Measurements from ENCODE around the gene POC1A.
"Not testable (repeated sequence)": the region's sequence is repeated elsewhere in the genome, so short reads cannot be mapped to it uniquely, and the experiment has no call there.

Gene POC1A

DNA sequence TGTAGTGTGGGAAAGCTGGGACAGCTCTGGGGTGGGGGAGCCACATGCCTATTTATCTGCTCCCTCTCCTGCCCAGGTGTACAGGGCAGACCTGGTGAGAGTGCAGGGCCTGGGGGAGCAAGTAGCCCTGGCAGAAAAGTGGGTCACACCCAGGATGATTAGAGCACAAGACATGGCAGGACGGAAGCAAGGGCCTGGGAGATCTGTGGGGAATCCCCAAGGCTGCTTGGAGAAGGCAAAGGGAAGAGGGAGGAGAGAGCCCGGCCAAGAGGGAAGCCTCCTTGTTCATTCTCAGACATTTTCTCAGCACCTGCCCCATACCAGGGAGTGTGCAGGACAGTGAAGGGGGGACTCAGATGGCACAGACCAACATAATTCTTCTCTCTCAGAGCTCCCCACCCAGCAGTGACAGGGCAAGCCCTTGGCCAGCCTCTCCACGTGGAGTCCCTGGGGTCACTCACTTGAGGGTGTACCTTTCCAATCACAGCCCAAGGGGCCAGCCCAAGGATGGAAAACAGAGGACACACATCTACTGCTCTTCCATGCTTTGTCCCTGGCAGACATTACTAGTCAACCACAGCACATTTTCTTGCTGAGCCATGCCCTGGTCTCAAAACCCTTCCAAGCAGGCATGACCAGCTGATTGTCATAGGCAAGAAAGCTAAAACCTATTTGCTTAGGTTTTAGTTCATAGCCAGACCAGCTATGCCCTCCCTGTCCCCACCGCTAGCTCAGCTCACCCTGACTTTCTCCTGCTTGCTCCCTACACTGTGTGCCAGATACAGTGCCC, 92.9 kb downstream of the POC1A start:
- DNase-seq = no peak

DNA sequence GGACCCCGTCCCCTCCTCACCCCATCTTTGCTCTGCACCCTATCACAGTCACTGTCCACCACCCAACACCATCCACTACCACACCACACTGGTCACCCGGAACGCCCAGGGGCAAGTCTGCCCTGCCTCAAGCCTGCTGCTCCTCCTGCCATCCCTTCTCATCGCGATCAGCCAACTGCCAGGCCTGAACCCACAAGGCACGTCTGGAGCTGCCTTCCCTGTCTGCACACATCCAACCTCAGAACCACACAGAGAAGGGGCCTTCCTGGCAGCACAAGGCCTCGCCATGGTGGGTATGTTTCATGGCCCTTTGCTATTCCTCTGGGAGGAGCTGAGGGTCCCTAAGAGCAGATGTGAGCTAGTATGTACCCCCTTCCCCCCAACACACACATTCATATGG, 94.4 kb downstream of the POC1A start:
- no peak for DNase-seq

DNA sequence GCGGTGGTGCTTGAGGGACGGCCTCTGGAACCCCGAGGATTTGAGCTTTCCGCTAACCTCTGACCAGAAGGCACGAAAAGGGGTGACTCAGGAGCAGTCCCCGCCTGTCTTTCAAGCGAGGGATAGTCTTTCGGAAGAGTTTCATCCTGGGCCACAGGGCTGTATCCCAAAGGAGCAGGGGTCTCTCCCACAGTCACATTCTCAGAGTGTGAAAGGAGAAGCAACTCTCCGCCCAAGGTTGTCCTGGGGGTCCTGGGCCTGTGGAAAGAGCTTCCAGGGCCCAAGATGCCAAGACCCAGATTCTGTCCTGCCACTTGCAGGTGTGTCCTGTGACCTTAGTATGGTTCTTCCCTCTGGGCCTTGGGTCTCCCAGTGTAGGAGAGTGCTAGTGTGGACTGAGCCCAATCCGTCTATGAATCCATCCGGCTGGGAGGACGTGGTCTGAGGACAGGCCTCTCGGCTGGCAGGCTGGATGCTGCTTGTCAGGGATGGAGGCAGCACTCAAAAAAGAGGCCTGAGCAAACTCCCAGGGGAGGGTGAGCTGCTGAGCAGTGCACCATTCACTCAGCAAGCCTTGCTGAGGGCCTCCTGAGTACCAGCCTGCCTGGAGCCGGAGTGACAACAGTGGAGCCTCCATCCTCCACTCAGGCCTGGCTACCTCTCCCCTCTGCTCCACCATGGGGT, 96.3 kb downstream of the POC1A start:
- no peak for DNase-seq

DNA sequence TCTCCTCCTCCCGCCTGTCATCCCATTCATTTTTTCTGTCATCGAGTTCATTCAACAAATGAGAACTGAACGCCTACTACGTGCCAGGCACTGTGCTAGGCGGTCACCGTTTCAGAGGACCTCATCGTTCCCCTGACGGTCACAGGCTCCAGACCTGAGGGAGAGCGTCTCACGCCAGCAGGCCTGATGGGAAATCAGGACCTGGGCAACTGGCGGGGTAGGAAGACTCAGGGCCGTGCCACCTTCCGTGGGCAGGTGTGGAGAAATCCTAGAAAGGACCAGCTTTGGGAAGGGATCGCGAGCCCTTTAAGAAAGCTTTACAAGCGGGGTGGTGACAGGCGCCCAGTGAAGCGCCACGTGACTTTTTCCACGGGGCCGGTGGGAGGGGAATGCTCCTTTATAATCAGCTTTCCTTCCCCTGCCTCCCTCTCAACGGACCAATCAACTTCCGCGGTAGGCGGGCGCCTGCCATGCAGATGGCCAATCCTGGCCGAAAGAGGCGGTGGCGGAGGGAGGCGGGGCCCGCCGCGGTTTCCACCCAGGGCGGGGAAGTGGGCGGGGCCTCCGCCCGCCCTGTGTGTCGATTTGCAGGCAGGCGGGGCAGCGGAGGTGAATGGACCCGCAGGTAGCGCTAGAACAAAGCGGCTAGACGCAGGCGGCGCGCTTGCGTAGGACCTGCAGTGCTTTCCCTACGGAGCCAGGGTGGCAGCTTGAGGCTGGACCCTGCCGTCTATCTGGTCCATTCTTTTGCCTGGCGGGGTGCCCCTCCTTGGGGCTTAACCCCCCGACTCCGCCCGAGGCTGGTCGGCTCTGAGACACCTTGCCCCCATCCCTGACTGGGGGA, 97.0 kb downstream of the POC1A start:
- DNase-seq = peak; percentile 99

DNA sequence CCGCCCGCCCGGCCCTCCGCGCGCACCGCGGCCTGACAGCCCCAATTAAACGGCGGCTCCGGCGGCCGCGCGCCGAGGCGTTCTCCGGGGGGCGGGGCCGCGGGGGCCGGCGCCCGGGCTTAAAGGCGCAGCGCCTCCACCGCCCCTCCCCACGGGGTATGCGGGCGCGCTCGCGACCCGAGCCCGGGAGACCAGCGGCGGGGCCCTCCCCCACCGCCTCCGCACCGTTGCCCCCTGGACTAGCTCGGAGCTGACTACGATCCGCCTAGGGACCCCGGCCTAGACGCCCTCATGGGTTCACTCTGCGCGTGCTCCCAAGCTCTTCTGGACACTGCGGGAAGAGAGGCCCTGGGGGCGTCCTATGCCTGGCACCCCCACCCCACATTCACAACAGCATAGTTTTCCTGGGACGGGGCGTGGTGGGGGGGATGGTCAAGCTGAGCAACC, 97.7 kb downstream of the POC1A start, which contains the start of gene DUSP7:
DUSP7 (minus strand) TSS at position 51 of the 447 bp plus-strand sequence. CDS start 205 bp downstream, outside the sequence.
- DNase-seq = peak; percentile 53 to 76 (median 63)

DNA sequence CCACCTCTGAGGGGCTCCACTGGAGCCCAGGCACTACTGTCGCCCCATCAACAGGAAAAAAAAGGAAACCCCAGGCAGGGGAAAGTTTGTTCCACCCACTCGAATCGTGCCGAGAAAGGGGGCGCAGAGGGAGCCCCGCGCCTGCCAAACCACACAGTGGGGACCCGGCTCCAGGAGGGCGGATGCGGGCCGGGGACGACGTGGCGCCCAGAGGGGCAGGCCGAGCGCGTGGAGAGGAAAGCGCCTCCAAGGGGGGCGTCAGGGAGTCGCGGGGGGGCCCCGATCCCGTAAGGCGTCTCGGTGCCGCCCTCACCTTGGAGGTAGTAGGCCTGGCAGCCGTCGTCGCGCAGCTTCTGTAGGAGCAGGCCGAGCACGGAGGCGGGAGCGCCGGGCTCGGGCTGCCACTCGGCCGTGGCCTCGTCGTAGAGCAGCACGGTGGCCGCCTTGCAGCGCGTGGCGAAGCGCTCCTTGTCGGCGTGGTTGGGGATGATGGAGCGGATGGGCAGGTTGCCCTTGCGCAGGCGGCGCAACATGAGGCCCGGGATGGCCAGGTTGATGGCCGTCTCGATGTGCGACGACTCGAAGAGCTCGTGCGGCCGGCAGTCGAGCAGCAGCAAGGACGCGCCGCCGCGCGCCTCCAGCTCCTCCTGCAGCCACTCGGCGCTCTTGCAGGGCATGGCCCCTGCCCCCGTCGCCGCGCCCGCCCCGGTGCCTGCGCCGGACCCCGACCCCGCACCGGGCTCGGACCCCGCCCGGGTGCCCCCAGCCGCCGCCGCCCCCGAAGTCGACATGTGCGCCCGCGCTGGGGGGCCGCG, 98.5 kb downstream of the POC1A start:
- DNase-seq = peak; percentile 20 to 72 (median 31)

DNA sequence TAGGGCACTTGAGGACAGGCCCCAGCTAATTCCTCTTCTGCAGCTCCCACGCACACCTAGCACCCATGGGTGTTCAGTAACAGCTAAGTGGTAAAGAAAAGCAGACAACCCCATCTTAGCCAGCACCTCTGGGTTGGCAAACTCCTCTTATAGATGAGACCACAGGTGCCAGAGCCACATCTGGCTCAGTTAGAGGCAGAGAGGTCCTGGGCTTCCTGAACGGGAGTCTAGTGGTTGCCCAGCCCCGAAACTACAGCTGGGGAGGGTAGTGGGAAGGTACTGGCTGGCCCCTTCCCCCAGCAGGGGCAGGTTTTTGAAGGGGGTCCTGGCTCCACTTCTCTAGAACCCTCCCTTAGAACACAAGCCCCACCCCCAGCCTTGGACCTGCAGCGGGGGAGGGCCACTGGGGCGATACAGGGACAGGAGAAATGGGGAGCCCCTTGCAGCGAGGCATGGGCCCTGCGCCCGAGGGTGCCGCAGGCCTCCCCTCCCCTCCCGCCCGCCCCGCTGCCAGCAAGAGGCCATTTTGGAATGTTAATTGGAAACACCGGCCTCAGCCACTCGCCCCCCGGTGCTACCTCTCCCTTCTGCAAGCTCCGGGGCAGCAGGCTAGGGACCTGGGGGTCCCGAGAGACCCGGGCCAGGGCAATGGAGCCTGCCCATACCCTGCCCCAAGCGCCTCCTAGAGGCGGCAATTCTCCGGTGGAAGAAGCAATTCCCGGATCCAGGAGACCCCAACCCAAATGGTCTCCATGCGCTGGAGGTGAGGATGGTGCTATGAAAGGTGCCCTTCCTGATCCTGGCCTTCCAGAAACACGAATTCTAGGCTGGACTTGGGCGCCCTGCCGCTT, 99.3 kb downstream of the POC1A start:
- peak in 1 of 5 donors; percentile 19 for DNase-seq

DNA sequence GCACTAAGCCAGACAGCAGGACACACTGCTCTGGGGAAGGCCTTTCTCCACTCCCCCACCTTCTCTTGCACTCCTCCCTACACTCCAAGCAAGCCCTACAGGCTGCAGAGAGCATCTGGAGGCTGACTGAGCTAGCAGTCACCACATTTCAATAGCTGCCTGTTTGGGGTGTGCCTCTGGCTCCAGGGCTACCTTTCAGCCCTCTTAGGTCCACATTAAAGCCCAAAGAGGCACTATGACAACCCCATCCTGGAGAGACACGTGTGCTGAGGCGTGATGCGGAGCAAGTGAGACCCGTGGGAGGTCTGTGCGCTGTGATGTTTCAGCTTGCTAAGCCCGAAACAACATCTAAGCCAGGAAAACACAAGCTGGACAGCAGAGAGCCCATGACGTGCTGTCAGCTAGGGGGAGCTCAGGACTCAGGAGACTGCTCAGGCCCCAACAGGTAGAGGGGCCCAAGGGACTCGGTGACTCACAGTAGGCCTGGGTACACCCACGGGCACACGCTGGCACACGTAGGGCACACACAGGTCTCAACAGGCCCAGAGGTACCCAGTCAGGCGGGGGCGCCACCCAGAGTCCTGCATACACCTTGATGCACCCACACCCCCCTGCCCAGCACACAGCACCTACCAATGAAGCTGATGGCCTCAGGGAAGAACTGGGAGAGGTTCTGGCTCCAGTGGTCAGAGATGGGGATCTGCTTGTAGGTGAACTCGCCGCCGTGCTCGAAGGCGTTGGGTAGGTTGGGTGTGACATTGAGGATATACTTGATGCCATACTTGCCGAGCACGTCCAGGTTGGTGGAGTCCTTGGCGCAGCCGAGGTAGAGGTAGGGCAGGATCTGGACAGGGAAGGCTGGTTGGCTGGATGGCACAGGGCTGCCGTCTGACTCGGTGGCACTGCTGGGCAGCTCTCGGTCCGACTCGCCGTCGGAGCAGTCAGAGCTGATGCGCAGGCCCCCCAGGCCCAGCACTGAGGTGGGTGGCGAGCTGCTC, 100.6 kb downstream of the POC1A start:
- peak in 2 of 5 donors; percentile 11 to 59 for DNase-seq

DNA sequence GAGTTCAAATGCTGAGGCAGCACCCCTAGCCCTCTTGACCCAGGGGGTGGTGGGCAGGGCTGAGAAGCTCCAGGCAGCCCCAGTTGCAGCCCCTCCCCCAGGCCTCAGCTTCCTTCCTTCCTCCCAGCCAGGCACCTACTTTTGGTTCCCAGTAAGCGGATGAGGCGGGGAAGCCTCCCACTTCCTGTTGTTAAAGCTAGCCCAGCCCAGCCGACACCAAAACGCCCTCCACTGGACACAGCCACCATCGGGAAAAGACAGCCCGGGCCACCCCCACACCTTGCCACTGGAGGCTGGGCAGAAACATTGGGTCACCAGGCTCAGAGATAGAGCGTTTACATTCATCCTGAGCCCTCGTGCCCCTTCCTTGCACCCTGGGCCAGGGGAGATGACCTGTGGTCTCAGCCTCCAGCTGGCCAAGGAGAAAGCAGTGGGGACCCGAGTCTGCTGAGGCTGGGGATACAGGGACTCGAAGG, 101.4 kb downstream of the POC1A start:
- DNase-seq = peak; percentile 20 to 57 (median 31)

DNA sequence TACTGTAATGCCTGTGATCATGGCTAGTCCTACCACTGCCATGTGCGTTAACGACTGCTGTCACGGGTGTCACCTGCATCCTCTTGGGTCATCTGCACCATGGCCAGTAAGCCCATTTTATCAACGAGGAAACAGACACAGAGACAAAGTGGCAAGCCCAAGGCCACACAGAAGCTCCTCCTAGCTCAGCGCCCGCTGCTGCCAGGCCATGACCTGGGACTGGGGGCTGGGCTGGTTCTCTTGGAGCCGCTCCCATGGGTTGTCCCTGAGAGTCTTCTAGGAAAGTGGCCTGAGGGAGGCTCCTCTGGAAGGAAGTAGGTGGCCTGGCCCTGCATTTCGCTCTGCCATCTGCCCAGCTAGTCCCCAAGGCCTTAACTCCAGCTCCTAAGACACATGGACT, 102.8 kb downstream of the POC1A start:
- DNase-seq = no peak

DNA sequence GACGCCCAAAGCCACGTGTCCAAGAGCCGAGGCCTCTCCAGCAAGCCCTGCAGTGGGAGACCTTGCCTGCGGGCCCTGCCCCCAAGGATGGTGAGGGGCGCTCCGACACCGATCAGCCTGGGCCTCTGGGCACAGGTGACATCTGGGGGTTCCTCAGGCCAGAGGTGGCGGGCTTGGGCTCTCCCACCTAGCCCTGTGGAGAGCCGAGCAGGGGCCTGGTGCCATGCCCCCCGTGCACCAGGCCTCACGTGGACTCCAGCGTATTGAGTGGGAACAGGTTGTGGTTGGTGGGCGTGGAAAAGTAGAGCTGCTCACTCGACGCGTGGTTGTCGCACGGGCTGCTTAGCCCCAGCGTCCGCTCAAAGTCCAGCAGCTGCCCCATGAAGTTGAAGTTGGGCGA, 103.7 kb downstream of the POC1A start:
- DNase-seq = no peak

DNA sequence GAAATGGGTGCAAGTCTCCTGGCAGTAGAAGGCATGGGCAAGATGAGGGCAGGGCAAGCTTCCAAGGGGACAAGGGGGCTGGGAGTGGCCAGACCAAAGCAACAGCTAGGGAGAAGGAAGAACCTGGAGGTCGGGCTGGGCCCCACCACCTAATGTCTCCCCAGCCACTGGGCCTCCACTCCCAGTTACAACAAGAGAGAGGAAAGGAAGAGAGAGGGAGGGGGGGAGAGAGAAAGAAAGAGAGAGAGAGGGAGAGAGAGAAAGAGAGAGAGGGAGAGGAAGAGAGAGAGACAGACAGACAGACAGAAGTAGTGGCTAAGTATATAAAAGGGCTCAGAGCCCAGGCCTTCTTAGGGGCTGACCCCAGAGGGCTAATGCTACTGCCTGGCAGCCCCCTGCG, 104.7 kb downstream of the POC1A start:
- DNase-seq = no peak

DNA sequence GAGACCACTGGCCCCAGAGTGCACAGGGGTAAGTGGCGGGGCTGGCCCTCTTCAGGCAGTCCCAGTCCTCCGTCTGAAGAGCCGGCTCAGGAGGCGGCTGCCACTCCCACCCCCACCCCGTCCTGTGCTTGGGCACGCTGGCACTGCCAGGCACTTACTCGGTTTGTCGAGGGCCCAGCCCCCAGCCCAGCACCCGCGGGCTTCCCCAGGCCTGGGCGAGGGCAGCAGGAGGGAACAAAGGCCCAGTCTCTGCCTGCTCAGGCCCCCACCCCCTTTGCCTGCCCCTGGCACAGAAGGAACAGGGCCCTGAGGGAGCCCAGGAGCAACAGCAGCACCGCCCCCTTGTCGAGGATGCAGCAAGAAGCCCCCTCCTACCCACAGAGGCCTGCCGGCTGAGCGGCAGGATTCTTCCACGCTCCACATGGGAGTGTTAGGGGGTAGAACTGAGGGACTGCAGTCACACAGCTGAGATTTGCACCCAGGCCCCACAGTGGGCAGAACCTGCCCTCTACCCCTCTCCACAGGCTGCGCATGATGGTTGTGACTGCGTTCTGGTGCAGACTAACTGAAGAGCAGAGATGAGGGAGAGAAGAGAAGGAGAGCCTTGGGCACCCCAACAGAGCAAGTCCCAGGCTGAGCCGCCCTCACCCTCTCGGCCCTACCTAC, 106.8 kb downstream of the POC1A start:
- no peak for DNase-seq

DNA sequence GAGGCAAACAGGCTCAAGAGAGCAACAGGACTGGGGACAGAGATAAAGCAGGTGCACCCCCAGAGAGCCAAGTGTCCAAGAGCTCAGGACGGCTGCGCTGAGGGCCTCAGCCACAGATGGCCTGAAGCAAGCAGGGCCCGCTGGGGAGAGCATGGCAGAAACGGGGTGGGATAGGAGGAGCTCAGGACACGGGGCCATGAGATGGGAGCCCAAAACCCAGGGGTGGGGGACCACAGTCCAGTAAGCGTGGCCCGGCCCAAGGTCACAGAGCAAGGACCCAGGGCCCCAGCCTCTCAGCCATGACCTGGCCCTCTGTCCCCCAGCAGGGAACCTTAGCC, 107.4 kb downstream of the POC1A start:
- no peak for DNase-seq

DNA sequence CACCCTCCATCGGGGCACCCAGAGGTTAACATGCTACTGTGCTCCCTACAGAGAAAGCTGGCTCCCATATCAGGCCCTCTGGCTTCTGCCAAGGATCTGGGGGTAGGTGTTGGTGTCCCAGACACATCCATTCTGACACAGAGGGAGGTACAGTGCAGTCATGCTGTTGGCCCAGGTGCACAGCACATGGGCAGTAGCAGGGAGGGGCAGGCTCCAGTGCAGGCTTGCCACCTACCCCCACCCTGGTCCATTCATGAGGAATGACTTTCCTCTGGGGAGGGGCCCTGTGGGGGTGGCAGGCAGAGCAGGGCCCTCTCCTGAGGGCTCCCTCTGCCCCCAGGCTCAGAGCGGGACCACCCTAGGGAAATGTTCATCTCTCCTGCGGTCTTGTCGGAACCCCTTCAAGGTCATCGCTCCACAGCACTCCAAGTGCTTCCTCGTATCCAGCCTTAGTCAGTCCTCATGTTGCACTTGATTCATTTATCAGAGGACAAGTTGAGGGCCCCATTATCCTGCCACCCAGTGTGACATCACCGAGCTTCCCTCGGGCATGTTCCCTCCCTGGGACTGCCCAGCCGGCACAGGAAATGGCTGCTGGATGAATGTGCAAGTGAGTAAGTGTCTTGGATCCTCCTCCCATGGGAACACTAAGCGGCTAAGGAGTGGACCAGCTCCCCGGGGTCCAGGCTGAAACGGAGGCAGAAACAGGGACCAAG, 107.9 kb downstream of the POC1A start:
- no peak for DNase-seq

DNA sequence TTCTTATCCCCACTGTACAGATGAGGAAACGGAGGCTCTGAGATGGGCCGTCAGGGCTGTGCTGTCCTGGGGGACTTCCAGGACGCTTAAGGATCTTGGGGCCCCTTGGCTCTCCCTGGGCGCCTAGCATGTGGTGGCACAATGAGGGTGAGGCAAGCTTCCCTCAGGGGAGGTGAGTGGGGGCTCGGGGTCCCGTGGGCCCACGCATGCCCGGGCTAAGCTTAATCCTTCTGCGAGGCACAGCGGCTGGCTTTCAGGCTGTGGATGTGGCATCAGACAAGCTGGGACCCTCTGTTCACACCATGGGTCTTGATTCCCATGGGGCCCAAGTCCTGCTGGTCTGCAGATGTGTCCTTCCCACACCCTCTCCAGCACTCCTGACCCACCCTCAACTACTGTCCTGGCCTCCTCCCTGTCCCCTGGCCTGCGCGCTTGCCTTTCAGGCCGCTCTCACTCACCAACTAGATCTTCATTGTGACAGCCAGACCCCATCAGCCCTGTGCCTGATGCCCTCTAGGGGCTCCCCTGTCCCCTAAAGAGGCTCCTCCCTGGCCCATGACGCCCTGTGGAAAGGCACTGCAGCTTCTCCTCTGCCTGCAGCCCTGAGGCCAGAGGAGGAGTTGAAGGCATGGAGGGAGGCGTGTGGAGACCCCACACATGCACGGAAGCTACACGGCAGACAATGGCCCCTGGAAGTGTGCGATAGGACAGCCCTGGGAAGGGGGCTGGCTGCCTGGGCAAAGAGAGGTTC, 109.2 kb downstream of the POC1A start:
- no peak for DNase-seq

DNA sequence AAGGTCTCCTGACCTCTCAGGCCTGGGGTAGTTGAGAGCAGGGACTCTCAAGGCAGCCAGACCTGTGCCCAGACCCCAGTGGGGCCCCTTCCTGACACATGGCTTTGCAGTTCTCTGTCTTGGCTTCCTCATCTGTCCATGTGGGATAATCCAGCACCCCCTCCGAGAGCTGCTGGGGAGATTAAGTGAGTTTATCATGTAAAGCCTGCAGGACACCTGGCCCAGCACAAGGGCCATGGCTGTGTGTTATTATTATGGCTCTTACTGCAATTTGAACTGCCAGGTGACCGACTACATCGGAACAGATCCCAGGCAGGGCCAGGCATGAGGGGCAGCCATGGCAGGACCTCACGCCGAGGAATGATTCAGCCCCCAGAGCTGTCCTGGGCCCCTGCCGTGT, 110.5 kb downstream of the POC1A start:
- DNase-seq = no peak

DNA sequence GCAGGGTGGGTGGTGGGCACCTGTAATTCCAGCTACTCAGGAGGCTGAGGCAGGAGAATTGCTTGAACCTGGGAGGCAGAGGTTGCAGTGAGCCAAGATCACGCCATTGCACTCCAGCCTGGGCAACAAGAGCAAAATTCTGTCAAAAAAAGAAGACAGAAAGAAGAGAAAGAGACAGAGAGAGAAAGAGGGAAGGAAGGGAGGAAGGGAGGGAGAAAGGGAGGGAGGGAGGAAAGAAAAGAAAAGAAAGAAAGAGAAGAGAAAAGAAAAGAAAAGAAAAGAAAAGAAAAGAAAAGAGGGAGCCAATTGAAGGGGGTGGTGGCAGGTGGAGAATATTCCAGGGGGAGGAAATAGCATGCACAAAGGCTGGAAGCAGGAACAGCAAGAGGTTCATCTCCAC, 111.2 kb downstream of the POC1A start:
- DNase-seq = not testable (repeated sequence)

Measured in T-helper 1 cell (primary cell).